Occipital lobe (tissue), 2 donors: ENCODE results near the gene IP6K3. TPM values are rescaled to one million over a fixed set of nuclear protein-coding genes. Genes with fewer than 3 reads are reported as not detected.

Experiments
- DNase-seq: peaks from one replicate; lab custom pipeline; 2025; lab: John Stamatoyannopoulos, UW
- total RNA-seq: library from RNA; depleted of rRNA; stranded (reverse); fragments of >200 nt; gene quantifications from one replicate; pipeline ENCODE4 v1.2.3, GENCODE V29; 2014

IP6K3 gene
- total RNA-seq, 1 donor from 2014 or later, result not detected

DNA sequence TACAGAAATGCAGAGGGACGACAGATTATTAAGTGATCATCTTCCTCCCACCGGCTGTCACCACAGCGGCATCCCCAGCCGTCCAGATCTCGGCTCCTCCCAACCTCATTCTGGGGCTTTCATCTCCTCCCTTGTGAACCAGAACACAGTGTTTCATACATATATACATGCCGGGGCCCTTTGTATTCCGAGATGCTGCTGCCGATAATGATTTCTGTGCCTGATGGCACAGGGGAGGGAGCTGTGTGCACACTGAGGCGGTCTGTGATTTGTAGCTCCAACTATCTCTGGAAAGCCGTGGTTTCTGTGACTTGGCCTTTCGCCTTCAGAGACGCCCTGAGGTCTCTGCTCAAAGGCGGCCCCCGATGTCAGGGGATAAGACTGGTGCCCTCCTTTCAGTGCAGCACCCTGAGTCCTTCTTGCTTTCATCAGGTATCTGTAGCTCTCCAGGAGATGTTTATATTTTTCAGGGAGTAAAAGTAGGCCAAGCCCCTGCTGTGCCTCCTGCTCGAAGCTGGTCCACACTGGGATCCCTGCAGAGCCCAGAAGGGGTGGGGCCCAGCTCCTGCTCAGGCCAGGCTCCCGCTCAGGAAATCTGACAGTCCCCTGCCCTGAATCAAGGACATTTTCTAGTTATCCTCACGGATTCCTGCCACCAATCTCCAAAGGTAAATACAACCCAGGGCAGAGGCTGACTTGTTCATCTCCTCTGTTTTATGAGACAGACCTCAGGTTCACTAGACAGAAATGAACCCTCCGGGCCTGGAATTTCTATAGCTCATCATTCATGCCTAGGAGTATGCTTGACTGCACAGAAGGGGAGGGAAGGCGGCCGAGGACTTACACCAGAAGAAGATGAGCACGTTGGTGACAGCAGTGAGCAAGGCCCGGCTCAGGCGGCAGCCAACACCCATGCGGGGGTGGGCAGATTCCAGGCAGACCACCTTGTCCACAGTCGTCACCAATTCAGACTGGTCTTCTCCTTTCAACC lies 31.0 kb upstream of the IP6K3 start:
- no peak for DNase-seq

DNA sequence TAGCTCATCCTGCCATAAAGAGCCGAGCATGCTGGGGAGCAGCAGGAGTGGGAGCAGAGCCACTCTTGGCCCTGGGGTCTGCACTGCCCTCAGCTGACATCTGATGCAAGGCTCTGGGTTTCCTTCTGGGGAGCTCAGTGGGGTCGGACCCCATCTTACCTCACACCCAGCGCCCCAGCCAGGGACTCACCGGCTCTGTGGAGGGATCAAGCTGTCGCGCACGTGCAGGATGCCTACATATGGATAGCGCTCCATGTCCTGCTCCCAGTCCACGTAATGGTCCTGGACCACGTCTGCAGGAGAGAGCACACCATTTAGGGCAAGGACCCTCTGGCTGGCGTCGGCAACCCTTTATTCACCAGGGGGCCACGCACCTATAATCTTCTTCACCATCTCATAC lies 30.1 kb upstream of the IP6K3 start:
- DNase-seq, result no peak

DNA sequence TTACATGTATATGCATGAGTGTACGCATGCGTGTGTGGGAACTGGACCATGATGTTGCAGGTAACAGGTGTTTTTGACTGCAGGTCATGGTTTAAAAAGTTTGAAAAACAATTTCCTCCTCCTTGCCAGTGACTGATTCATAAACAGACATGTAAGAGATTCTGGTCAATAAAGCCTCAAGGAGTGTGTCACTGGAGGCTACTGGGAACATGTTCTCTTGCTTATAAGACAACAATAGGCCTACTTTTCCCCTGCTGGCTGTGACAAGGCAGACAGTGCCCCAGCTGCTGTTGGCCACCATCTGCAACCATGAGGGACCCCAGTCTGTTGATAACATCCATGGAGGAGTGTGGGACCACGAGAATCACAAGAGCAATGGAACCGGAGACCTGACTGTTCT lies 29.5 kb upstream of the IP6K3 start:
- no peak for DNase-seq

DNA sequence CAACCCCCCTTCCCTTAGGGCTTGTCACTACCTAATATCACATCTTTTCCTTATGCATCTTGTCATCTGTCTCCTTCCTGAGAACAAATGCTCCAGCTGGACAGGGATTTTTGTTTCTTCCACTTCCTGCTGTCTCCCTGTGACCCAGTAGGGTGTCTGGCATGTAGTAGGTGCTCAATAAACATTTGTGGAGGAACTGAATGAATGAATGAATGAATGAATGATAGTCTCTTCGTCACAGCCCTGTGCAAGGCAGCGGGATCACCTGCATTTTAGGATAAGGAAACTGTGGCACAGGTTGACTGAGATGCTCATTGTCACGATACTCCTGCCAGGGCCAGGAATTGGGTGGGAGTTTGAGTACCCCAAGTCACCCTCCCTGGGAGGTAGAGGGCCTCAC lies 28.1 kb upstream of the IP6K3 start:
- no peak for DNase-seq

DNA sequence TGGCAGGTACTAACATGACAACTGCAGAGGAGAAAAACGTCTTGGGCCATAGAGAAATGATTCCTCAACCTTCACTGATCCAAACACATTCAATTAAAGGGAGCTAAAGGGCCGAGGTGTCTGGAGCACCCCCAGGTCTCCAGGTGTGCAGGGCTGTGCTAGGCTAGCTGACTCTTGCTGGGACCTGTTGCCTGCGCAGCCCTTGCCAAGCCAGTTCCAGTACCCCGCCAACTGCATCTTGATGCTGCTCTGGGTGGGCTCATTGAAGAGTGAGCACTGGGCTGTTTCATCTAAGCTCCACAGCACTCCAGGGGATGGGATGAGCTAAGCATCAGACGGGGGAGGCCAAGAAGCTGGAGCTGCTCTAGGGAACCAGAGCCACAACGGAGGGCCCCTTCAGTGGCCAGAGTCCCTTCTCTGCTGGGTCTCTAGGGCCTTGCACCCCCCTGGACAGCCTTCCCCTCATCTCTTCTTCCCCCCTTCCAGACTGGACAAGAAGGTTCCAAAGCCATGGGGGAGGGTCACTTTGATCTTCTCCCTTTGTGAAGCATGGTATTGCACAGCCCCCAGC lies 26.3 kb upstream of the IP6K3 start:
- no peak for DNase-seq

DNA sequence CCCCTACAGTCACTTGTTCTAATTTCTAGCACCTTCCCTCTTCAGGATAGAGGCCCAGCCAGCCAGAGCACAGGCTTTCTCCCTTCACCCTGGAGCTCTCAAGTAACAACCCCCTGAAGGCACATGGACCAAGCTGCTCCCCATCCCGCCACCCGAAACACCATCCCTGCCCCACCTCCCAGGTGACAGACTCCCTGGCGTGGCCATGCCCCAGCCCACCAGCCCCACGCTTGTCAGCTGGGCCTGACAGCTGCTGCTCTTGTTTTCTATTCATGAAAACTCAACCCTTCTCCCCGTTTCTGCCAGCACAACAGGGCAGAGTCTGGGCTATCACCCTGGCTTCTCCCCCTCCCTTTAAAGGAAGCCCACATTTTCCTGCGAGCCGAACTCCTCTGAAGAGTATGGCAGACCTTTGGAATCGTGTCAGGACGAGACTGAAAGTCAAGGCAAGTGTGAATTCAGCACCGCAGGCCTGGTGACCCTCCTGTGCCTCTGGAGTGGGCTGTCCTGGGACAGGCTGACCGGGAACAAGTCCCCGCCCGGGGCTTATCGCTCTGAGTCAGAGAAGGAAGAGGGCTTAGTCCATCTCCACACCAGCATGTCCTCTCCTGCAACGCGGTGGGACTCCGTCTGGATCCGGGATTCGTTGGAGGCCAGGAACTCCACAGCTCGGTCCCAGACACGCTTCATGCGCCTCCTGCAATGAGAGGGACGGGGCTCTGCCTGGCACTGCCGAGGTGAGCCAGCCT lies 25.6 kb upstream of the IP6K3 start:
- no peak for DNase-seq

DNA sequence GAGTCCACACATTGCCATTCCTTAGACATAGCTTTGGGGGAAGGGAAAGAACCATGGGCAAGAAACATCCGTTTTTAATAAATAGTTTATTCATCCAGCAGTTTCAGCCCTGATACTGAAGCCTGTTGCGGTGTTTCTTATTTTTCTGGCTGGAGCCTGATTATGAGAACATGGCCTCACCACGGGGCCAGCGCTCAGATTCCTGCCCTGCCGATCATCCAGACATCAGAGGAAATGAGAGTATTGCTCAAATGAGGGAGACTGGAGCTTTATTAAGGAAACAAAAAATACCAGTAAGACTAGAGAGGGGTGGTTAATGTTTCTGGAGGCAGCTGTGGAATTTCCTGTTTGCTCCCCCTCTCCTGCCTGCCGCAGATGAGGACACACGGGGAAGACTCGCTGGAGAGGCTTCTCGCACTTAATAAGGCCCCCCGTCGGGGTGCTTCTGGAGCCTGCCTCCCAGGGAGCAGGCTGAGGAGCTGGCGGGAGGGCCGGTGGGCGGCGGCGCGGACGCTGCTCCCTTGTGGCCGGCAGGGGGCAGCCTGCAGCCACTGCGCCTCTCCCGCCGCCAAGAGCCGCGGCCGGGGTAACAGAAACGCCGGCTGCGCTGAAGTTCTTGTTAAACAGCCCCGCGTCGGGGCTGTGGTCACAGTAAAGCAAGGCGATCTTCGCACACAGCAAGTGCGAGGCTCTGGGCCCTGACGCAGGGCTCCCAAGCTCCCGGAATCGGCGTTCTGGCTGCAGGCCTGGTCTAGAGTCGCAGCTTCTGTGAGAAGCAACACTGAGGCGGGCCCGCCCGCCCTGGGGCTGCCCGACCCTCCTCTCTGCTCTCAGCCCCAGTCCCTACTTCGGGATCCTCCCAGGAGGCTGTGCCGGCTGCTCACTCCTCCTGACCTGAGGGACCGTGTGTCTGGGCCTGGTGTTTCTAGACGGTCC lies 24.7 kb upstream of the IP6K3 start:
- peak; percentile 49 for DNase-seq

DNA sequence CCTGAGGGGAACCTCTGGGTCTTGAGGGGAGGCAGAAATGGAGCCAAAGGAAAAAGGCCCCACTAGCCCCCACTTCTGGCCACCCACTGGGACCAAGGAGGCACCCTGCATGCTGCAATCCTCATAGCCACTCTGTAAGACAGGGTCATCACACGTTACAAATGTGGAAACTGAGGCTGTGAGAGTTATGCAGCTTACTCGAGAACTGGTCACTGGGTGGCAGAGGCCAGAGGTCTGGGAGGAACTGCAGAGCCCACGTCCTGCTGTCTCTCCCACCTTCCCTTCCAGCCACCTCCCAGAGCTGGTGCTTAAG lies 24.1 kb upstream of the IP6K3 start:
- DNase-seq, result no peak

DNA sequence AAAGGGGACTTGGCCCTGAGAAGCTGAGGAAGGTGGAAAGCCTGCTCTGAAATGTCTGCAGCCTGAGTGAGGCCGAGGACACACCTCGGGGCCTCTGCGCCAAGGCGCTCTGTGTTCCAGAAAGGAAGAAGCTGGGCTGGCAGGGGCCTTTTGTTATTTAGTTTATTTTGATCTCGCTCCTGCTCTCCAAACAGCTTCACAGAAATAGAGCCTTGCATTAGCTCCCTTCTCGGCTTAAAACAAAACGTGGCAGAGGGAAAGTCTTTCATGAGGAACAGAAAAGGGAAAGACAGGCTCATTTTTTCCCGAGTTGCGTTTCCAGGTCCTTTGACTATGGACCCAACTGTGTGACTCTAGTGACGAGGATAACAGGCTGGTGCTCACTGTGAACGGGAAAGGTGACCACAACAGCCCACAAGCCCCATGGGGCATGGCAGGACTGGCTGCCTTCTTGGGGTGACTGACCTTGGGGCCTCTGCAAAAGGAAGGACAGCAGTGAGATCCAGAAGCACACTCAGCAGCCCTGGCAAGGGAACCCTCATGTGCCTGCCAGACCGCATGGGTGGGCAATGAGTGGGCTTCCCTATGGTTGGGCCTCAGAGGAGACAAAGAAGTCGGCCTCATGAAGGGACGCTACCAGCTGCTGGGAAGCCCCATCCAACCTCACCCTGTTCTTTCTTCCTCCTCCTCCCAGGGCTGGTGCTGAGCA lies 23.6 kb upstream of the IP6K3 start:
- DNase-seq, result no peak

DNA sequence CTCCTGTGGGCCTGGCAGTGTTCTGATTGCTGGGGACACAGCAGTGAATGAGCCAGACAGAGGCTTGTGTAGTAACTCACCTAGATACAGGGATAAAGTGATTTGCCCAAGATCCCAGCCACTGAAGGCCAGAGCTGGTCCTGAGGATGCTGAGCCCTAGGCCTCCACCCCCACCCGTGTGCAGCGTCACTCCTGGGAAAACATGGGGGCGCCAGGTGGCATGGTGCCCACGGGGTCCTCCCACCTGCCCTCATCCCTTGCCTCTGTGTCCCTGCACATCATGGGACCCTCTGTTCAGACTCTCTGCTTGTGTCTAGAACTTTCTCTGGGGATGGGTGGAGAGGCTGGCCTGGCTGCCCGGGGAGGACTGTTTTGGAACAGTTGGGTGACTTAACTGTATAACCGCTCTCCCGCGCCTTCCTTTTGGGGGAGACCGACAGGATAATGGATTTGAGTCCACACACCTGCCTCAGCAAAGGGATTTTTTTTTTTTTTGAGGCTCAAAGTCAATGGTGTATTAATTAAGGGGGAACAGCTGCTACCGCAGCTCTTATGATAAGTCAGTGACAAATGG lies 22.6 kb upstream of the IP6K3 start:
- DNase-seq, result no peak

DNA sequence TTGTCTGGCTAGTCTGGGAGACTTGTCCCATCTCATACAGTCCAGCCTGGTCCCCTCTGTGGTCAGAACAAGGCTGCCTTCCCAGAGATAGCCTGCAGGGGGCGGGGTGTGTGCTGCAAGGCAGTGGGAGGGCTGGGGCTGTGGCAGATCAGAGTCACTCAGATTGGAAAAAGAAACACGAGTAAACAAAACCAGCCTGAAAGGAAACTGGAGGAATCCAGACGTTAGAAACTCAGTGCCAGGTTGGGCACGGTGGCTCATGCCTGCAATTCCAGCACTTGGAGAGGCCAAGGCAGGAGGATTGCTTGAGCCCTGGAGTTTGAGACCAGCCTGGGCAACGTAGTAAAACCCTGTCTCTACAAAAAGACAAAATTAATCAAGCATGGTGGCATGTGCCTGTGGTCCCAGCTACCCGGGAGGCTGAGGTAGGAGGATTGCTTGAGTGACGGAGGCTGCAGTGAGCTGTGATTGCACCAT lies 22.0 kb upstream of the IP6K3 start:
- peak; percentile 54 for DNase-seq

DNA sequence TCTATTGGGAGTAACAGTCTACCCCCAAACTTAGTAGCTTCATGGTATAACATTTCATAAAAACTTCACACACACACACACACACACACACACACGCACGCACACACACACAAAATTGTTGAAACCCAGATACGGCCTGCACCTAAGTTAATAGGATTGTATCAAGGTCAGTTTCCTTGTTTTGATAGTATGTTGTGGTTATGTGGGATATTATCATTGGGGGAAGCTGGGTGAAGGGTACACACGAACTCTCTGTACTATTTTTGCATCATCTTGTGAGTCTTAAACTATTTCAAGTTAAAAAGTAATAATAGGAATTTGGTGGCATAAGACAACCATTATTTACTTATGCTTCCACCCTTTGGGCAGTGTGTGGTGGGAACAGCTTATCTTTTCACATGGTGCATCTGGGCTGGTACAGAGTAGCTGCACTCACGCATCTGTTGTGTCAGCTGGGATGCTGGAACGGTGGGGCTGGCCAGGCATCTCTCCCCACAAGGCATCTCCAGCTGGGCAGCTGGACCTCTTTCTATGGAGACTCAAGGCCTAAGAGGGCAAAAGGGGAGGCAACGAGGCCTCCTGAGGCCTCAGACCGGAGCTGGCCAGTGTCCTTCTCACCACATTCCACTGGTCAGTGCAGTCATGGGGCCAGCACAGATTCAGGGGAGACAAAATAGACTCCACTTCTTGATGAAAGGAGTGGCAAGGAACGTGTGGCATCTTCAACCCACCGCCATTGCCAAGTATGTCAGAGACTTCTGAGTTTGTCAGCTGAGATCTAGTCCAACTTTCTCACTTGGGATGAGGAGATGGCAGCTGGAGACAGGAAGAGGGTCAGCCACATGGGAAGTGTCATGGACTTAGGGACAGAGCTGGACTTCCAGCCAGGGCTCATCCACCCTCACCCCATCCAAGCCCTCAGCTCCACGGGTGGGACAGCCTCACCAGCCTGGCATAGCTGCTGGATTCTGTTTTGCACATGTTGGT lies 20.5 kb upstream of the IP6K3 start:
- DNase-seq, result no peak

DNA sequence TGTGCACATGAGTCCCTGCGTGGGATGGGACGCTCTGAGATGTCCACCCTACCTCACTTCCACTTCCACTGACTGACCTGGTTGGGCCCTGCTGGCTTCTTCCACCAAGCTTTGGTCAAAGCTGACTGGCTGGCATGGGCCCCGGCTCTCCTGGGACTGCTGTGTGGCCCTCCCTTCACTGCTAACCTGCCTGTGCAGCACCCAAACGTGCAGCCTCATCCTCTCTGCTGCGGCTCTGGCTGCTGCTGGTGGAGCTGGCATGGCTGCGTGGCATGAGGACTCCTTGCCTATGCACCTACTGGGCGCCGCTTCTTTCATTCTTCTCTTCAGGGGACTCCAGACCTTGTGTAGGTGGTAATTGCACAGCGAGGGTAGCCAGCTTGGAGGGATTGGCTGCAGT lies 18.7 kb upstream of the IP6K3 start:
- DNase-seq, result no peak

DNA sequence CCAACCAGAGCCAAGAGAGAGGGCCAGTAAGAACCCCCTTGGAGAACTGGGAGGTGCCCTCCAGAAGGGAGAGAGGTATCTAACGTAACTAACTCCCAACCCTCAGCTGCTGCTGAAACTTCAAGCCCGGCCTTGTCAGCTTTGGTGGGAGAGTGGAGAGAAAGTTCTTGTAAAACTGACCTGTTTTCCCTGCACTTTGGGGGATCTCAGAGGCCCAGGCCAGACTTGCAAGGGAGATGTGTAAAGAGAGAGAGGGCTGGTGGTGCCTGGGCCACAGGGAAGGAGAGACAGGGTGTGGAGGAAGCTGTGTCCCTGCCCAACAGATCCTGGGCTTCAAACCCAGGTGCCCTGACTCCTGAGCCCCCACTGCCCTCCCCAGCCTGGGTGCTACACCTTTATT lies 17.3 kb upstream of the IP6K3 start:
- no peak for DNase-seq

DNA sequence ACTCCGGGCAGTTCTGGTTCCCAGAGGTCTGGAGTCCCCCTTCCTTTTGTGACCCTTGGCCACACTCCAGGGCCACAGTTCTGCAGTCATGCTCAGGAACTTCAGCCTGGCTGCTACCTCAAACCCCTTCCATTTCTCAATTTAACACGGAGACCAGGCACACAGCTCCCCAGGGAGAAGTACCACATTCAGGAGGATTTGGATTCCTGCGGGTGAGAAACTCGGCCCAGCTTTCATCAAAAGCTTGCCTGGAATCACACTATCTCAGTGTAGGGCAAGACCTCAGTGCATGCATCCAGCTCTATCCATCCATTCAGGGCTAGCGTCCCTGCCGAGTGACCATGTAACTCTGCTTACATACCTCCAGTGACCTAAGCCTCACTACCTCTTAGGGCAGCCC lies 16.8 kb upstream of the IP6K3 start:
- no peak for DNase-seq

DNA sequence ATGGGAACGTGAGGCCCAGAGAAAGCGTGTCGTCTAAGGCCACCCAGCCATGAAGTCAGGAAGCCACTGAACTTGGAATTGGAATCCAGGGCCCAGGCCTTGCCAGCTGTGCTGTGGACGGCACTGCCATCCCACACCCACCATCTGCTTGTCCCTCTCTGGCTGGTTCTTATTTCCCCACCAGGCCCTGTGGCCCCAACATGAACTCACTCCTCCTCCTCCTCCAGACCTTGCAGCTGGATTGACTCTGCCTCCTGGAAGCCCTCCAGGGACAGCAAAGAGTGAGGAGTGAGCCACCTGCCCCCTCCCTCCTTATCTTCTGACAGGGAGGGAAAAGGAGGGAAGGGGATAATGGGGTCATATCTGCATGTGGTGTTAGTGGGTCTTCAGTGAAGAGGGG lies 16.0 kb upstream of the IP6K3 start:
- DNase-seq, result no peak

DNA sequence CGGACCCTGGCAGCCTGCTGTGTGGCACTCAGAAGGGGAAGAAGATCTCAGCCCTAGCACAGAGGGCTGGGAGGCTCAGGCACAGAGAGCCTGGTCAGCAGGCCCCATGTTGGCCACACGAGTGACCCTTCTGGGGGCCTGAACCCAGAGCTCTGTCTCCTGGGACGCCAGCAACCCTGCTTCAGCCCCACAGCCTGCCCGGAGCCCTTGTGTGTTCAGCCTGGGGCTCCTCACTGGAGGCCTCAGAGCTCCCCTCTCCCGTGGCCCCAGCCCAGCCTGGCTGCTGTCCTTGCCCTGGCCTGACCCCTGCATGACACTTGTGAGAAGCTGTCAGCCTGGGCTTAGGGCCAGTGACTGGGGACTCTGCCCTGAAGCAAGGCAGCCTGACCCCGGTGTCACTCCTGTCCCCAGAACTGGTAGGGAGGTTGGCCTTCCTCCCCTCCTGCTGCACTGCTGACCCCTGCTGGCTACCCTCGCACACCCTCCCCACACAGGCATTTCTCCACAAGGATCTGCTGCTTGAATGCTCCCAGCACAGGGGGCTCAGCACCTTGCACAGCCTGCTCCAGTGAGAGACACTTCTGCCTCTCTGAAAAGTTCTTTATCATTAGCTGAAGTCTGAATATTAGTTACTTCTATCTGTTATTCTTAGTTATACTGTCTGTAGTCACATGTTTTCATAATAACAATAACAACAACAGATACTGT lies 15.4 kb upstream of the IP6K3 start:
- DNase-seq, result peak; percentile 34

DNA sequence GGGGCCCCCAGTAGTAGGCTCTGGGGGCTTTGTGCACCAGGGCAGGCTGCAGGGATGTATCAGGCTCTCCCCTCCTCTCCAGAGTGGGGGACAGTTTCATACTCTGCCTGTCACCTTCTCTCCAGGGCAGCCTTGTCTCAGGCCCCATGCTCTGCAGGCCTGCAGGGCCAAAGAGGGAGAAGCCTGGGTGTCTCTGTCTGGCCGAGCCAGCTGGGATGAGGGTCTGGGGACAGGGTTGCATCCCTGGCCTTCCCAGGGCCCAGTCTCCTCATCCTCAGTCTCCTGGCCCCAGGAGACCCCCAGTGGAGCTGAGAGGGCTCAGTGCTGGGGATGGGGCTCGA lies 14.8 kb upstream of the IP6K3 start:
- DNase-seq, result no peak
